OCI-LY7 (cell line): ENCODE data around the gene FGF21. TPM values are rescaled to one million over a fixed set of nuclear protein-coding genes. Genes with fewer than 3 reads are reported as not detected.
"Not testable (repeated sequence)": the region's sequence is repeated elsewhere in the genome, so short reads cannot be mapped to it uniquely, and the experiment has no call there.

ENCODE experiments used
- BruUV-seq: library from RNA; stranded (reverse); fragments of 400-500 nt; replicated peaks from 2 replicates; lab custom pipeline; 2021; lab: Mats Ljungman, UMichigan
- CTCF ChIA-PET: fragments of 300-600 bp; sonication (Branson Sonifier 250); formaldehyde crosslinking; loops from one replicate; lab custom pipeline; 2022; ENCODE audit warnings: antibody characterized with exemption; ENCODE audit not compliant: unreplicated experiment; lab: Charles Lee
- POLR2A ChIA-PET: fragments of 300-600 bp; sonication (Branson Sonifier 250); formaldehyde crosslinking; loops from one replicate; lab custom pipeline; 2022; ENCODE audit warnings: antibody characterized with exemption; lab: Charles Lee
- DNase-seq: peaks from one replicate; pipeline ENCODE4 v3.0.0-alpha.2; 2015; ENCODE audit warnings: low spot score
- H2AFZ ChIP-seq: fragments of 200-600 bp; sonication (generic), shearing (Covaris generic); 2 replicates; pipeline ENCODE4 v1.6.1; 2014; ENCODE audit warnings: mild to moderate bottlenecking, antibody characterized with exemption, low read length, moderate library complexity
- H3K27ac ChIP-seq: fragments of 200-600 bp; sonication (generic); 2 replicates; pipeline ENCODE4 v1.5.1; 2014; ENCODE audit warnings: mixed run types, low read depth, mild to moderate bottlenecking, moderate library complexity, low read length, inconsistent platforms; ENCODE audit not compliant: poor library complexity, severe bottlenecking
- H3K36me3 ChIP-seq: fragments of 200-600 bp; sonication (generic); 2 replicates; pipeline ENCODE4 v1.6.1; 2014; ENCODE audit warnings: mild to moderate bottlenecking, antibody characterized with exemption, low read length, moderate library complexity, mixed read lengths; ENCODE audit not compliant: insufficient read depth
- H3K4me1 ChIP-seq: fragments of 200-600 bp; sonication (generic); 2 replicates; pipeline ENCODE4 v1.5.1; 2014; ENCODE audit warnings: mild to moderate bottlenecking, low read length; ENCODE audit not compliant: insufficient read depth, poor library complexity, severe bottlenecking
- H3K4me2 ChIP-seq: fragments of 200-600 bp; sonication (generic); 2 replicates; pipeline ENCODE4 v1.6.1; 2014; ENCODE audit warnings: mild to moderate bottlenecking, low read length
- H3K4me3 ChIP-seq: fragments of 200-600 bp; sonication (generic); 2 replicates; pipeline ENCODE4 v1.5.1; 2014; ENCODE audit warnings: mild to moderate bottlenecking, low read depth, low read length; ENCODE audit not compliant: poor library complexity, severe bottlenecking
- H3K79me2 ChIP-seq: fragments of 200-600 bp; sonication (generic); 2 replicates; pipeline ENCODE4 v1.6.1; 2016; ENCODE audit warnings: low read depth, mild to moderate bottlenecking, low read length, moderate library complexity, mixed read lengths; ENCODE audit not compliant: insufficient read depth
- H3K9me2 ChIP-seq: fragments of 200-600 bp; sonication (generic); 2 replicates; pipeline ENCODE4 v1.6.1; 2016; ENCODE audit warnings: mild to moderate bottlenecking, low read length, mixed read lengths; ENCODE audit not compliant: insufficient read depth
- H3K9me3 ChIP-seq: fragments of 200-600 bp; sonication (generic); 2 replicates; pipeline ENCODE4 v1.6.1; 2014; ENCODE audit warnings: mild to moderate bottlenecking, mixed run types, low read length, mixed read lengths
- H4K20me1 ChIP-seq: fragments of 200-600 bp; sonication (generic); 2 replicates; pipeline ENCODE4 v1.6.1; 2014; ENCODE audit warnings: mild to moderate bottlenecking, antibody characterized with exemption, low read length, moderate library complexity, mixed read lengths; ENCODE audit not compliant: insufficient read depth
- EZH2phosphoT487 ChIP-seq: fragments of 200-600 bp; sonication (generic); IDR thresholded peaks from 2 replicates; pipeline ENCODE4 v1.6.1; 2018; ENCODE audit warnings: low read depth, borderline replicate concordance, mild to moderate bottlenecking, mixed run types, antibody characterized with exemption, low read length, moderate library complexity, mixed read lengths
- intact Hi-C: fragments of 100-400 bp; cut with micrococcal nuclease; formaldehyde crosslinking; loops from one replicate; pipeline ENCODE4 v1.10.0; 2022; ENCODE audit not compliant: unreplicated experiment
- total RNA-seq, 2 experiments: library from RNA; depleted of rRNA in 1 of 2; stranded (reverse); fragments of >200 nt in 1 of 2; shearing (Covaris generic) in 1 of 2; gene quantifications; 2 replicates each; pipeline ENCODE4 v1.2.3, GENCODE V29; 2014 to 2022
- TF ChIP-seq, protein P1 (sequence below): fragments of 200-600 bp; sonication (generic); conservative IDR thresholded peaks from 2 replicates; pipeline ENCODE4 v1.5.1; 2014; ENCODE audit warnings: mild to moderate bottlenecking, antibody characterized with exemption, low read length, moderate library complexity, mixed read lengths

Gene FGF21
- total RNA-seq, 2 experiments from 2014 or later = not detected

- intact Hi-C loops = no loop called here
- H3K36me3 ChIP-seq = no peaks in the 10 kb centered on the region
- no TSS peak for BruUV-seq
- CTCF ChIA-PET = no interaction called here
- no peaks in the 10 kb centered on the region for H3K9me2 ChIP-seq
- POLR2A ChIA-PET = interaction anchor here (1.3 kb wide), 1 partner anchor 9 kb away, joined by 6 read pairs; no protein-coding TSS in a partner anchor
- H2AFZ ChIP-seq = no peak overlapping the region
- H4K20me1 ChIP-seq = no peaks in the 10 kb centered on the region
- peaks cover 31% of the 10 kb centered on the region for H3K4me1 ChIP-seq
- TF ChIP-seq, protein P1, sequence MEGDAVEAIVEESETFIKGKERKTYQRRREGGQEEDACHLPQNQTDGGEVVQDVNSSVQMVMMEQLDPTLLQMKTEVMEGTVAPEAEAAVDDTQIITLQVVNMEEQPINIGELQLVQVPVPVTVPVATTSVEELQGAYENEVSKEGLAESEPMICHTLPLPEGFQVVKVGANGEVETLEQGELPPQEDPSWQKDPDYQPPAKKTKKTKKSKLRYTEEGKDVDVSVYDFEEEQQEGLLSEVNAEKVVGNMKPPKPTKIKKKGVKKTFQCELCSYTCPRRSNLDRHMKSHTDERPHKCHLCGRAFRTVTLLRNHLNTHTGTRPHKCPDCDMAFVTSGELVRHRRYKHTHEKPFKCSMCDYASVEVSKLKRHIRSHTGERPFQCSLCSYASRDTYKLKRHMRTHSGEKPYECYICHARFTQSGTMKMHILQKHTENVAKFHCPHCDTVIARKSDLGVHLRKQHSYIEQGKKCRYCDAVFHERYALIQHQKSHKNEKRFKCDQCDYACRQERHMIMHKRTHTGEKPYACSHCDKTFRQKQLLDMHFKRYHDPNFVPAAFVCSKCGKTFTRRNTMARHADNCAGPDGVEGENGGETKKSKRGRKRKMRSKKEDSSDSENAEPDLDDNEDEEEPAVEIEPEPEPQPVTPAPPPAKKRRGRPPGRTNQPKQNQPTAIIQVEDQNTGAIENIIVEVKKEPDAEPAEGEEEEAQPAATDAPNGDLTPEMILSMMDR = no peak
- TF ChIP-seq EZH2phosphoT487 = no peak
- no peak overlapping the region for H3K4me2 ChIP-seq
- no peak overlapping the region for H3K27ac ChIP-seq
- H3K79me2 ChIP-seq = no peaks in the 10 kb centered on the region
- no peak for DNase-seq
- H3K4me3 ChIP-seq = no peak overlapping the region
- no peaks in the 10 kb centered on the region for H3K9me3 ChIP-seq
Measured at GRCh38 chr19:48716562-48717291, 38.6 kb upstream of the FGF21 start.

GRCh38 chr19:48718106-48718505 is 37.2 kb upstream of the FGF21 start:
- H3K4me3 ChIP-seq, POLR2A ChIA-PET, intact Hi-C loops, H3K79me2 ChIP-seq, H3K9me3 ChIP-seq, DNase-seq, H3K4me2 ChIP-seq, H3K27ac ChIP-seq, BruUV-seq, H3K9me2 ChIP-seq, H4K20me1 ChIP-seq, CTCF ChIA-PET, H3K36me3 ChIP-seq, H2AFZ ChIP-seq: not testable (repeated sequence)
- H3K4me1 ChIP-seq = peaks cover 26% of the 10 kb centered on the region

DNA sequence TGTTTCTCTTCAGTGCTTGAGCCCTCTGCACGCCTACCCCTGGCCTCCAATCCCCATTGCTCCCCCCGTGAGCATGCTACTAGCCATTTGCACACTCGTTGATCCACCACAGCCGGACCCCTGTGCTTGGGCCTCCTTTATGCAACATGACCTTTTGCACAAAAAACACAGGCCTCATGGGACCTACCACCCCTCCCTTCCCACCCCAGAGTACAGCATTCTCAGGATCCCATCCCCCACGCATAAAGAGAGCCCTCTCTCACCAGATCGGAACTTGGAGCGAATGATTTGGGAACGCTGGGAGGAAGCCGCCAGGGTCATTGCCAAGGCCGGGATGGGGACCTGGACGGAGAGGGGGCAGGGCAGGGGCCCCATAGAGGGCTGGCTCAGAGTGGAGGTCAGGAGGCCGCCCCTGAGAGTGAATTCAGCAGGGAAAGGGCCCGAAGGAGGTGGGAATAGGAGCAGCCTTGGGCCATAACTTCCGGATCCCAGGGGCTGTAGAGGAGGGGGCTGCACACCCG is 36.6 kb upstream of the FGF21 start:
- no peak overlapping the region for H3K27ac ChIP-seq
- POLR2A ChIA-PET = no interaction called here
- DNase-seq = no peak
- no peak for TF ChIP-seq EZH2phosphoT487
- TF ChIP-seq, protein P1 = no peak
- H3K9me2 ChIP-seq = no peaks in the 10 kb centered on the region
- BruUV-seq = no TSS peak
- no peak overlapping the region for H3K4me2 ChIP-seq
- H3K4me3 ChIP-seq = no peak overlapping the region
- no peaks in the 10 kb centered on the region for H3K79me2 ChIP-seq
- H3K4me1 ChIP-seq = peaks cover 20% of the 10 kb centered on the region
- intact Hi-C loops = no loop called here
- CTCF ChIA-PET = no interaction called here
- H4K20me1 ChIP-seq = no peaks in the 10 kb centered on the region
- H3K9me3 ChIP-seq = no peaks in the 10 kb centered on the region
- no peaks in the 10 kb centered on the region for H3K36me3 ChIP-seq
- no peak overlapping the region for H2AFZ ChIP-seq
